HepG2 (cell line): Measurements from ENCODE around the gene ARFGAP1. TPM values are rescaled to one million over a fixed set of nuclear protein-coding genes. Genes with fewer than 3 reads are reported as not detected.

Source experiments
- ARNTL ChIP-seq: sonication (generic); formaldehyde crosslinking; IDR thresholded peaks from 2 replicates; pipeline ENCODE4 v1.4.0; 2020; ENCODE audit warnings: mild to moderate bottlenecking, missing genetic modification reagents
- BRF2 ChIP-seq: sonication (generic); formaldehyde crosslinking; IDR thresholded peaks from 2 replicates; pipeline ENCODE4 v1.8.1; 2022; ENCODE audit warnings: mild to moderate bottlenecking, missing genetic modification reagents
- CBFB ChIP-seq: sonication (generic); formaldehyde crosslinking; IDR thresholded peaks from 2 replicates; pipeline ENCODE4 v1.4.0; 2020; ENCODE audit warnings: missing genetic modification reagents
- CENPT ChIP-seq: sonication (generic); formaldehyde crosslinking; IDR thresholded peaks from 2 replicates; pipeline ENCODE4 v1.8.0; 2022; ENCODE audit warnings: low read depth, mild to moderate bottlenecking, moderate library complexity, missing genetic modification reagents
- EED ChIP-seq: sonication (generic); formaldehyde crosslinking; IDR thresholded peaks from 2 replicates; pipeline ENCODE4 v1.5.0; 2020; ENCODE audit warnings: mild to moderate bottlenecking, missing genetic modification reagents
- FOXK1 ChIP-seq: sonication (generic); formaldehyde crosslinking; IDR thresholded peaks from 2 replicates; pipeline ENCODE4 v1.4.0; 2020; ENCODE audit warnings: low read depth, missing genetic modification reagents, borderline replicate concordance
- MAX ChIP-seq: IDR thresholded peaks from 2 replicates; pipeline ENCODE4 v1.6.1; 2012; ENCODE audit warnings: inconsistent platforms
- MXD4 ChIP-seq: IDR thresholded peaks from 2 replicates; pipeline ENCODE4 v1.6.1; 2016; ENCODE audit warnings: mild to moderate bottlenecking, missing biosample characterization, missing genetic modification reagents
- PHF8 ChIP-seq: sonication (generic); formaldehyde crosslinking; IDR thresholded peaks from 2 replicates; pipeline ENCODE4 v1.5.0; 2020; ENCODE audit warnings: missing genetic modification reagents
- RBAK ChIP-seq: sonication (generic); formaldehyde crosslinking; IDR thresholded peaks from 2 replicates; pipeline ENCODE4 v1.5.1; 2020; ENCODE audit warnings: mild to moderate bottlenecking, missing genetic modification reagents
- RELA ChIP-seq: sonication (generic); formaldehyde crosslinking; IDR thresholded peaks from 2 replicates; pipeline ENCODE4 v1.4.0; 2020; ENCODE audit warnings: missing genetic modification reagents
- TGIF2 ChIP-seq: IDR thresholded peaks from 2 replicates; pipeline ENCODE4 v1.6.1; 2016; ENCODE audit warnings: control low read depth, missing compliant biosample characterization
- ZBTB38 ChIP-seq: sonication (generic); formaldehyde crosslinking; IDR thresholded peaks from 2 replicates; pipeline ENCODE4 v1.5.1; 2020; ENCODE audit warnings: mild to moderate bottlenecking, missing genetic modification reagents
- ZMAT3 ChIP-seq: sonication (generic); formaldehyde crosslinking; conservative IDR thresholded peaks from 2 replicates; pipeline ENCODE4 v1.7.0; 2021; ENCODE audit warnings: missing genetic modification reagents
- ZNF263 ChIP-seq: sonication (generic); formaldehyde crosslinking; IDR thresholded peaks from 2 replicates; pipeline ENCODE4 v1.4.0; 2020; ENCODE audit warnings: missing genetic modification reagents
- ZNF496 ChIP-seq: sonication (generic); formaldehyde crosslinking; IDR thresholded peaks from 2 replicates; pipeline ENCODE4 v1.8.1; 2023; ENCODE audit warnings: mild to moderate bottlenecking, moderate library complexity, missing genetic modification reagents; ENCODE audit not compliant: insufficient replicate concordance
- ZNF563 ChIP-seq: sonication (generic); formaldehyde crosslinking; IDR thresholded peaks from 2 replicates; pipeline ENCODE4 v1.8.0; 2022; ENCODE audit warnings: mild to moderate bottlenecking, moderate library complexity, missing genetic modification reagents
- ZNF687 ChIP-seq: sonication (generic); formaldehyde crosslinking; IDR thresholded peaks from 2 replicates; pipeline ENCODE4 v1.5.1; 2020; ENCODE audit warnings: mild to moderate bottlenecking, missing genetic modification reagents, moderate library complexity
- ZNF703 ChIP-seq: sonication (generic); formaldehyde crosslinking; IDR thresholded peaks from 2 replicates; pipeline ENCODE4 v1.5.1; 2020; ENCODE audit warnings: missing genetic modification reagents, mild to moderate bottlenecking, moderate library complexity, borderline replicate concordance
- ZNF891 ChIP-seq: sonication (generic); formaldehyde crosslinking; IDR thresholded peaks from 2 replicates; pipeline ENCODE4 v1.5.0; 2020; ENCODE audit warnings: mild to moderate bottlenecking, missing genetic modification reagents
- ZSCAN12 ChIP-seq: sonication (generic); formaldehyde crosslinking; IDR thresholded peaks from 2 replicates; pipeline ENCODE4 v1.9.0; 2021; ENCODE audit warnings: mild to moderate bottlenecking, missing genetic modification reagents
- polyA plus RNA-seq, 8 experiments: library from polyadenylated mRNA; depleted of rRNA in 3 of 8; stranded (reverse) in 7 of 8; unstranded in 1 of 8; fragments of >200 nt; fragmentation: Illumina TruSeq in 4 of 8; extraction: Trizol in 4 of 8; gene quantifications; 2 replicates each; pipeline versions ENCODE4 v1.2.1 to v1.2.3, GENCODE V29; 2011 to 2016; ENCODE audit warnings: low read depth in 4 of 8, missing spikeins in 1 of 8, mixed read lengths in 1 of 8; ENCODE audit not compliant: insufficient read depth in 1 of 8
- total RNA-seq, 5 experiments: library from RNA; depleted of rRNA; stranded (reverse); fragments of >200 nt; fragmentation: Illumina TruSeq; extraction: Trizol; gene quantifications; 2 replicates each; pipeline ENCODE4 v1.2.3, GENCODE V29; 2016; ENCODE audit warnings: low read depth in 1 of 5
- TF ChIP-seq, protein P1 (sequence below): fragments of 450-650 bp; IDR thresholded peaks from 2 replicates; pipeline ENCODE4 v1.6.1; 2017
- TF ChIP-seq, protein P2 (sequence below): IDR thresholded peaks from 2 replicates; pipeline ENCODE4 v1.6.1; 2016; ENCODE audit warnings: mild to moderate bottlenecking, missing biosample characterization, missing genetic modification reagents

Gene ARFGAP1
- total and polyA plus RNA-seq, 2 of the 13 experiments (the other 11 are each of a cell fraction or from before 2014, with no cell fraction given), result 132 TPM

- TF ChIP-seq ZNF891 (CRISPR knock-in tag), result 0 out of 2 replicates have a peak, but pooled peaks have one; percentile 48
- TF ChIP-seq, protein P1, sequence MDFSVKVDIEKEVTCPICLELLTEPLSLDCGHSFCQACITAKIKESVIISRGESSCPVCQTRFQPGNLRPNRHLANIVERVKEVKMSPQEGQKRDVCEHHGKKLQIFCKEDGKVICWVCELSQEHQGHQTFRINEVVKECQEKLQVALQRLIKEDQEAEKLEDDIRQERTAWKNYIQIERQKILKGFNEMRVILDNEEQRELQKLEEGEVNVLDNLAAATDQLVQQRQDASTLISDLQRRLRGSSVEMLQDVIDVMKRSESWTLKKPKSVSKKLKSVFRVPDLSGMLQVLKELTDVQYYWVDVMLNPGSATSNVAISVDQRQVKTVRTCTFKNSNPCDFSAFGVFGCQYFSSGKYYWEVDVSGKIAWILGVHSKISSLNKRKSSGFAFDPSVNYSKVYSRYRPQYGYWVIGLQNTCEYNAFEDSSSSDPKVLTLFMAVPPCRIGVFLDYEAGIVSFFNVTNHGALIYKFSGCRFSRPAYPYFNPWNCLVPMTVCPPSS, result no peak
- 0 out of 2 replicates have a peak, but pooled peaks have one; percentile 51 for TF ChIP-seq ZNF263 (CRISPR knock-in tag)
- no peak for TF ChIP-seq RBAK
- TF ChIP-seq ZNF563 (CRISPR knock-in tag), result peak; percentile 30; the same call in 1 of the 2 replicates
- TF ChIP-seq ZNF703, result no peak
- no peak for TF ChIP-seq FOXK1
- no peak for TF ChIP-seq RELA (CRISPR knock-in tag)
- TF ChIP-seq ZMAT3, result no peak
- TF ChIP-seq, protein P2, sequence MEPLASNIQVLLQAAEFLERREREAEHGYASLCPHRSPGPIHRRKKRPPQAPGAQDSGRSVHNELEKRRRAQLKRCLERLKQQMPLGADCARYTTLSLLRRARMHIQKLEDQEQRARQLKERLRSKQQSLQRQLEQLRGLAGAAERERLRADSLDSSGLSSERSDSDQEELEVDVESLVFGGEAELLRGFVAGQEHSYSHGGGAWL (CRISPR knock-in tag), result 0 out of 2 replicates have a peak, but pooled peaks have one; percentile 44
- TF ChIP-seq BRF2 (CRISPR knock-in tag), result no peak
- TF ChIP-seq ZBTB38 (CRISPR knock-in tag), result no peak
- no peak for TF ChIP-seq ZSCAN12 (CRISPR knock-in tag)
- TF ChIP-seq ZNF687, result peak; percentile 34
- 0 out of 2 replicates have a peak, but pooled peaks have one; percentile 4 for TF ChIP-seq EED (CRISPR knock-in tag)
- TF ChIP-seq ARNTL, result peak; percentile 86
- TF ChIP-seq CBFB (CRISPR knock-in tag), result 0 out of 2 replicates have a peak, but pooled peaks have one; percentile 38
- peak; percentile 41; the same call in 1 of the 2 replicates for TF ChIP-seq MAX
- peak; percentile 10; the same call in 1 of the 2 replicates for TF ChIP-seq PHF8
- TF ChIP-seq CENPT (CRISPR knock-in tag), result 0 out of 2 replicates have a peak, but pooled peaks have one; percentile 74
- TF ChIP-seq ZNF496, result no peak
- 0 out of 2 replicates have a peak, but pooled peaks have one; percentile 40 for TF ChIP-seq TGIF2
- TF ChIP-seq MXD4, result peak; percentile 43; the same call in 1 of the 2 replicates
Measured at GRCh38 chr20:63268671-63269439, 3.8 kb upstream of the ARFGAP1 start (continued).
